ENCODE results near the gene LCE6A. TPM values are rescaled to one million over a fixed set of nuclear protein-coding genes. Genes with fewer than 3 reads are reported as not detected.
A peak's percentile ranks its signal among the peaks of the same experiment; 100 is the strongest.

The LCE6A gene
- not detected for polyA plus RNA-seq (ENCODE audit: insufficient read length)

GRCh38 chr1:152842556-152842955, at the start of gene LCE6A:
LCE6A (plus strand) TSS chr1:152842856; CDS start chr1:152843521, 665 bp downstream.
- DNase-seq: no peak

- DNase-seq: no peak
These were observed 47.0 kb upstream of the LCE6A start for GRCh38 chr1:152795686-152796085.

- no peak for DNase-seq
These were observed 46.2 kb upstream of the LCE6A start, which contains the start of gene LCE1D for GRCh38 chr1:152796421-152796820. LCE1D (plus strand) TSS chr1:152796721; CDS start chr1:152797795, 1,074 bp downstream.

GRCh38 chr1:152801333-152801732, 41.3 kb upstream of the LCE6A start:
- no peak for DNase-seq

- DNase-seq: no peak
These were observed 36.1 kb upstream of the LCE6A start, which contains the start of gene LCE1C for GRCh38 chr1:152806576-152806975. LCE1C (minus strand) TSS chr1:152806651; CDS start chr1:152805478, 1,173 bp downstream.

- no peak for DNase-seq
These were observed 31.6 kb upstream of the LCE6A start for GRCh38 chr1:152811050-152811449.

- DNase-seq: no peak
These were observed 31.0 kb upstream of the LCE6A start, which contains the start of gene LCE1B for GRCh38 chr1:152811671-152812070. LCE1B (plus strand) TSS chr1:152811971; CDS start chr1:152812447, 476 bp downstream.

- no peak for DNase-seq
These were observed 25.3 kb upstream of the LCE6A start for GRCh38 chr1:152817309-152817708.

- no peak for DNase-seq
These were observed 19.4 kb upstream of the LCE6A start for GRCh38 chr1:152823294-152823693.

GRCh38 chr1:152824964-152825363, 17.7 kb upstream of the LCE6A start:
- no peak for DNase-seq

GRCh38 chr1:152827173-152827572, 15.5 kb upstream of the LCE6A start, which contains the start of gene LCE1A:
LCE1A (plus strand) TSS chr1:152827473; CDS start chr1:152827473, 0 bp downstream.
- no peak for DNase-seq

- DNase-seq: no peak
These were observed 5.8 kb upstream of the LCE6A start for GRCh38 chr1:152836870-152837269.

- DNase-seq: no peak
These were observed 13.0 kb downstream of the LCE6A start for GRCh38 chr1:152855661-152856060.

- DNase-seq: no peak
These were observed 15.4 kb downstream of the LCE6A start for GRCh38 chr1:152858062-152858461.

GRCh38 chr1:152859696-152860095, 17.0 kb downstream of the LCE6A start, which contains the start of gene LCE7A:
LCE7A (plus strand) TSS chr1:152859996; CDS start chr1:152860698, 702 bp downstream.
- no peak for DNase-seq

- DNase-seq: no peak
These were observed 17.5 kb downstream of the LCE6A start for GRCh38 chr1:152860129-152860528.

GRCh38 chr1:152861374-152861773, 18.7 kb downstream of the LCE6A start:
- no peak for DNase-seq

- DNase-seq: no peak
These were observed 21.8 kb downstream of the LCE6A start for GRCh38 chr1:152864443-152864842.

GRCh38 chr1:152866321-152866720, 23.7 kb downstream of the LCE6A start:
- no peak for DNase-seq

GRCh38 chr1:152869808-152870419, 27.3 kb downstream of the LCE6A start:
- peak; percentile 46 for DNase-seq

GRCh38 chr1:152870831-152871730, 28.4 kb downstream of the LCE6A start:
- peak; percentile 4 for DNase-seq

- DNase-seq: no peak
These were observed 29.1 kb downstream of the LCE6A start for GRCh38 chr1:152871731-152872126.

- DNase-seq: peak; percentile 4
These were observed 30.8 kb downstream of the LCE6A start for GRCh38 chr1:152873495-152873894.

Data from hindlimb muscle (tissue), 1 donor.